ENCODE data around the gene TBCK.

- no peak for TF ChIP-seq TAF1 (IDR thresholded peaks at IDR 0.05; ENCODE audit: borderline replicate concordance, insufficient read depth, low read length)
- no peak for TF ChIP-seq SIN3A (IDR thresholded peaks at IDR 0.05; ENCODE audit: borderline replicate concordance, insufficient read depth, low read length)
- no peak for TF ChIP-seq REST (IDR thresholded peaks at IDR 0.05; ENCODE audit: insufficient read depth in 1 of 2, low read depth in 2 of 2, low read length in 2 of 2)
- TF ChIP-seq POLR2AphosphoS5 (IDR thresholded peaks at IDR 0.05; ENCODE audit: low read depth, low read length): no peak
- TF ChIP-seq FOXP2 (optimal IDR thresholded peaks at IDR 0.05; ENCODE audit: borderline replicate concordance, extremely low read depth, extremely low read length, insufficient read depth): no peak
Observed at GRCh38 chr4:106136777-106137331, 179.2 kb downstream of the TBCK start.
